ENCODE data around the gene LRCOL1.

DNA sequence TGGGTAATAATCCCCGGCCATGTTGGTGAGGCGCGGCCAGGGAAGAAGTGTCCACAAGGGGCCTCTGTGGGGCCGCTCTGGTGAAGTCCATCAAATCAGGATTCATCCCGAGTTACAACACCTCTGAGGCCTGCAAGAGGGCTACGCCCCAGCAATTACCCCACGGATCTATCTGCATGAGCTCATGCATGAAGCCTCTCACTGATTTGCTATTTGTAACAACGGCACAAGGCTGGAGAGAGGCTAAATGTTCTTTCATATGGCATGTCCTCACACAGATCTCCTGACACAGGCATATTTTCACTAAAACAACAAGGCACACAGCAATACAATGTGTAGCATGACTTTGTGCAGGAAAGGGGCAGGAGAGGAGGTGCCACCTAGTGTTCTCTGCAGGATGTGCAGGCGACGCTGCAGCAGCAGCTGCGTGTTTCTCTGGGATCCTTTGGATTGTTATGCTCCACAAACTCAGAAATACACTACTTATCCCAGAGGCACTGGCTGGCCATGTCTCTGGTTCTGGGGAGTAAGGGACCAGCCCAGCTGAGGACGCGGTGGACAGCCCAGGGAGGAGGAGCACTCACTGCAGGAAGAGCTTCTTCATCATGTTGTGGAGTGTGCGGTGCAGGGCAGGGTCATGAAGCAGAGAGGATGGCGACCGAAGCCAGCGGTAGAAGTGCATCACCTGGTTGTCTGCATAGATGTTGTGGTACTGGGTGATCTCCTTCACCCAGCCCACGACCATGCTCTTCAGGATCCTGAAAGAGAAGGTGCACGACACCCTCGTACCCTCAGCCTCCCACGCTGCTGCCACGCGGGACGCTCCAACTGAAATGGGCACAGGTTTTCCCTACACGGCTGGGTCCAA, 28.4 kb upstream of the LRCOL1 start:
- TF ChIP-seq, protein P1, sequence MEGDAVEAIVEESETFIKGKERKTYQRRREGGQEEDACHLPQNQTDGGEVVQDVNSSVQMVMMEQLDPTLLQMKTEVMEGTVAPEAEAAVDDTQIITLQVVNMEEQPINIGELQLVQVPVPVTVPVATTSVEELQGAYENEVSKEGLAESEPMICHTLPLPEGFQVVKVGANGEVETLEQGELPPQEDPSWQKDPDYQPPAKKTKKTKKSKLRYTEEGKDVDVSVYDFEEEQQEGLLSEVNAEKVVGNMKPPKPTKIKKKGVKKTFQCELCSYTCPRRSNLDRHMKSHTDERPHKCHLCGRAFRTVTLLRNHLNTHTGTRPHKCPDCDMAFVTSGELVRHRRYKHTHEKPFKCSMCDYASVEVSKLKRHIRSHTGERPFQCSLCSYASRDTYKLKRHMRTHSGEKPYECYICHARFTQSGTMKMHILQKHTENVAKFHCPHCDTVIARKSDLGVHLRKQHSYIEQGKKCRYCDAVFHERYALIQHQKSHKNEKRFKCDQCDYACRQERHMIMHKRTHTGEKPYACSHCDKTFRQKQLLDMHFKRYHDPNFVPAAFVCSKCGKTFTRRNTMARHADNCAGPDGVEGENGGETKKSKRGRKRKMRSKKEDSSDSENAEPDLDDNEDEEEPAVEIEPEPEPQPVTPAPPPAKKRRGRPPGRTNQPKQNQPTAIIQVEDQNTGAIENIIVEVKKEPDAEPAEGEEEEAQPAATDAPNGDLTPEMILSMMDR (IDR thresholded peaks at IDR 0.05; ENCODE audit: low read depth, low read length), result peak; percentile 84
- no peak for TF ChIP-seq EZH2phosphoT487 (IDR thresholded peaks at IDR 0.05; ENCODE audit: low read depth)
